ENCODE results near the gene CREB3L4.

GRCh38 chr1:153961421-153961820 lies 6.3 kb upstream of the CREB3L4 start:
- TF ChIP-seq CTCF (IDR thresholded peaks at IDR 0.05) (no peak), POLR2A (IDR thresholded peaks at IDR 0.05) (no peak)
